ENCODE measurements around the gene ERCC2.
"Not testable (repeated sequence)": the region's sequence is repeated elsewhere in the genome, so short reads cannot be mapped to it uniquely, and the experiment has no call there.

Gene ERCC2

GRCh38 chr19:45315304-45315703 lies 55.1 kb downstream of the ERCC2 start:
- Histone ChIP-seq H3K4me3 (ENCODE audit: low read length) (no peak overlapping the region), H3K36me3 (ENCODE audit: control insufficient read depth, low read length) (no peaks in the 10 kb centered on the region), H4K20me1 (ENCODE audit: control insufficient read depth, insufficient read depth, low read depth, low read length) (no peaks in the 10 kb centered on the region), H3K79me2 (ENCODE audit: control insufficient read depth, low read length) (no peaks in the 10 kb centered on the region), H3K27ac (ENCODE audit: low read depth, low read length) (no peak overlapping the region), H3K27me3 (ENCODE audit: control insufficient read depth, low read length) (no peaks in the 10 kb centered on the region), H3K4me2 (ENCODE audit: low read length) (no peak overlapping the region), H3K4me1 (ENCODE audit: control insufficient read depth, low read length) (no peaks in the 10 kb centered on the region), H3K9me3 (ENCODE audit: control insufficient read depth, insufficient read depth, low read length) (no peaks in the 10 kb centered on the region), H3F3A (ENCODE audit: control insufficient read depth, insufficient read depth) (no peaks in the 10 kb centered on the region), H3K9me2 (replicated peaks; ENCODE audit: control insufficient read depth, low read length) (no peaks in the 10 kb centered on the region)
- TF ChIP-seq EZH2phosphoT487 (IDR thresholded peaks at IDR 0.05; ENCODE audit: borderline replicate concordance, low read length) (no peak), CTCF (IDR thresholded peaks at IDR 0.05; ENCODE audit: low read depth, low read length, poor library complexity, severe bottlenecking) (no peak)

- Histone ChIP-seq H3K4me3 (ENCODE audit: low read length) (no peak overlapping the region), H3K27me3 (ENCODE audit: control insufficient read depth, low read length) (no peaks in the 10 kb centered on the region), H3K27ac (ENCODE audit: low read depth, low read length) (no peak overlapping the region), H3K9me3 (ENCODE audit: control insufficient read depth, insufficient read depth, low read length) (no peaks in the 10 kb centered on the region), H3K4me1 (ENCODE audit: control insufficient read depth, low read length) (no peaks in the 10 kb centered on the region), H3K9me2 (replicated peaks; ENCODE audit: control insufficient read depth, low read length) (no peaks in the 10 kb centered on the region), H3F3A (ENCODE audit: control insufficient read depth, insufficient read depth) (no peaks in the 10 kb centered on the region), H3K36me3 (ENCODE audit: control insufficient read depth, low read length) (no peaks in the 10 kb centered on the region), H4K20me1 (ENCODE audit: control insufficient read depth, insufficient read depth, low read depth, low read length) (no peaks in the 10 kb centered on the region), H3K79me2 (ENCODE audit: control insufficient read depth, low read length) (no peaks in the 10 kb centered on the region), H3K4me2 (ENCODE audit: low read length) (no peak overlapping the region)
- no peak for TF ChIP-seq EZH2phosphoT487 (IDR thresholded peaks at IDR 0.05; ENCODE audit: borderline replicate concordance, low read length)
- TF ChIP-seq CTCF (IDR thresholded peaks at IDR 0.05; ENCODE audit: low read depth, low read length, poor library complexity, severe bottlenecking): no peak
Measured at GRCh38 chr19:45314708-45315245, 55.6 kb downstream of the ERCC2 start.

GRCh38 chr19:45312285-45312684 lies 58.1 kb downstream of the ERCC2 start:
- H3K79me2 ChIP-seq (ENCODE audit: control insufficient read depth, low read length); H3K9me3 ChIP-seq (ENCODE audit: control insufficient read depth, insufficient read depth, low read length); H3K4me1 ChIP-seq (ENCODE audit: control insufficient read depth, low read length); H3K27ac ChIP-seq (ENCODE audit: low read depth, low read length); H3F3A ChIP-seq (ENCODE audit: control insufficient read depth, insufficient read depth); H3K9me2 ChIP-seq (replicated peaks; ENCODE audit: control insufficient read depth, low read length); H3K4me2 ChIP-seq (ENCODE audit: low read length); H3K27me3 ChIP-seq (ENCODE audit: control insufficient read depth, low read length); H3K36me3 ChIP-seq (ENCODE audit: control insufficient read depth, low read length); H4K20me1 ChIP-seq (ENCODE audit: control insufficient read depth, insufficient read depth, low read depth, low read length); H3K4me3 ChIP-seq (ENCODE audit: low read length): not testable (repeated sequence)

- Histone ChIP-seq H3K27ac (ENCODE audit: low read depth, low read length) (no peak overlapping the region), H3K9me3 (ENCODE audit: control insufficient read depth, insufficient read depth, low read length) (no peaks in the 10 kb centered on the region), H3K36me3 (ENCODE audit: control insufficient read depth, low read length) (no peaks in the 10 kb centered on the region), H3K4me3 (ENCODE audit: low read length) (no peak overlapping the region), H3K4me1 (ENCODE audit: control insufficient read depth, low read length) (no peaks in the 10 kb centered on the region), H3K79me2 (ENCODE audit: control insufficient read depth, low read length) (no peaks in the 10 kb centered on the region), H3K27me3 (ENCODE audit: control insufficient read depth, low read length) (no peaks in the 10 kb centered on the region), H3K4me2 (ENCODE audit: low read length) (no peak overlapping the region), H3K9me2 (replicated peaks; ENCODE audit: control insufficient read depth, low read length) (no peaks in the 10 kb centered on the region), H4K20me1 (ENCODE audit: control insufficient read depth, insufficient read depth, low read depth, low read length) (no peaks in the 10 kb centered on the region), H3F3A (ENCODE audit: control insufficient read depth, insufficient read depth) (no peaks in the 10 kb centered on the region)
- no peak for TF ChIP-seq EZH2phosphoT487 (IDR thresholded peaks at IDR 0.05; ENCODE audit: borderline replicate concordance, low read length)
- TF ChIP-seq CTCF (IDR thresholded peaks at IDR 0.05; ENCODE audit: low read depth, low read length, poor library complexity, severe bottlenecking): no peak
Measured at GRCh38 chr19:45311621-45312020, 58.8 kb downstream of the ERCC2 start.

GRCh38 chr19:45309322-45309721 lies 61.1 kb downstream of the ERCC2 start:
- H4K20me1 ChIP-seq (ENCODE audit: control insufficient read depth, insufficient read depth, low read depth, low read length); H3K4me1 ChIP-seq (ENCODE audit: control insufficient read depth, low read length); H3K4me2 ChIP-seq (ENCODE audit: low read length); H3K4me3 ChIP-seq (ENCODE audit: low read length); H3K9me2 ChIP-seq (replicated peaks; ENCODE audit: control insufficient read depth, low read length); H3K27ac ChIP-seq (ENCODE audit: low read depth, low read length); H3K9me3 ChIP-seq (ENCODE audit: control insufficient read depth, insufficient read depth, low read length); H3K27me3 ChIP-seq (ENCODE audit: control insufficient read depth, low read length); H3K36me3 ChIP-seq (ENCODE audit: control insufficient read depth, low read length); H3K79me2 ChIP-seq (ENCODE audit: control insufficient read depth, low read length); H3F3A ChIP-seq (ENCODE audit: control insufficient read depth, insufficient read depth): not testable (repeated sequence)

Measured in DOHH2 (cell line).